Left renal pelvis (tissue), 4 donors: Measurements from ENCODE around the gene LDB2. TPM values are rescaled to one million over a fixed set of nuclear protein-coding genes. Genes with fewer than 3 reads are reported as not detected.
A peak's percentile ranks its signal among the peaks of the same experiment; 100 is the strongest.

Source experiments
- DNase-seq, 4 donors: peaks; one replicate each; pipeline ENCODE4 v3.0.0-alpha.2; 2013; ENCODE audit warnings: low read depth in 4 of 4, low spot score in 3 of 4
- polyA plus RNA-seq, 4 donors: library from polyadenylated mRNA; unstranded; fragments of 120-200 nt; gene quantifications; one replicate each; pipeline ENCODE4 v1.2.1, GENCODE V29; 2013; ENCODE audit not compliant: insufficient read length in 4 of 4

LDB2 gene
- polyA plus RNA-seq, 4 donors = 83.1 to 249 (median 108) TPM

DNA sequence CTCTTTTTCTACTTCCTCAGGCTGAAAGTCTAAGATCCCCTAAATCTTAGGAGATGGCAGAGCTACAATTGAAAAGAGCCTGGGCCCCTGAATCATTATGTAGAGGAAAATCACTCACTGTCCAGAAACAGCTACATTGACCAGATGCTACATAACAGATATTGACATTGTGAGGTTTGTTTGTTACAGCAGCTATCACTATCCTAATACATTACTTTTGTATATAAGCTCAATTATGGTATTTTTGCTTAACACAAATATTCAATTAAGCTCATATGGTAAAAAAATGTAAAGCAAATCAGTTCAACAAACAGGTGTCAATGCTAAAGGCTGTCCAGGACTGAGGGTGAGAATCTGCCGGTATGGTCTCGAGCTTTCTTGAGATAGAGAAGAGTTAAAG lies 89.4 kb downstream of the LDB2 start:
- DNase-seq = no peak

DNA sequence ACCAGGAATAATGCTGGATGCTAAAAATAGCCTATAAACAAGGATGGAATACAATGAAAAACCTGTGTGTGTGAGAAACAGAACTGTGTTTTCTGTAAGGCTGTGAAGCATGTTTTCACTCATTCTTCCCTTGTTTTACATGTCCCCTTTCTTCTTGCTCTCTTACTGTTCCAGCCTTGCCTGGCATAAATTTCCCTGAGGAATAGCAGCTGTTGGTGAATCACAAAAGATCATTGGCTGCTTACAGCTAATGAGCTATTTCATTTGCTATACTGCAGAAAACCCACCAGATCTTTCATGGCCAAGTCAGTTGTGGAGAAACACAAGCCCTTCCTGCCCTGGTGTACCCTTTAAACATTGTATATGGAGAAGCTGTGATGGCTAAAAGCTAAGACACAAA lies 91.1 kb downstream of the LDB2 start:
- peak in 1 of 4 donors; percentile 19 for DNase-seq

DNA sequence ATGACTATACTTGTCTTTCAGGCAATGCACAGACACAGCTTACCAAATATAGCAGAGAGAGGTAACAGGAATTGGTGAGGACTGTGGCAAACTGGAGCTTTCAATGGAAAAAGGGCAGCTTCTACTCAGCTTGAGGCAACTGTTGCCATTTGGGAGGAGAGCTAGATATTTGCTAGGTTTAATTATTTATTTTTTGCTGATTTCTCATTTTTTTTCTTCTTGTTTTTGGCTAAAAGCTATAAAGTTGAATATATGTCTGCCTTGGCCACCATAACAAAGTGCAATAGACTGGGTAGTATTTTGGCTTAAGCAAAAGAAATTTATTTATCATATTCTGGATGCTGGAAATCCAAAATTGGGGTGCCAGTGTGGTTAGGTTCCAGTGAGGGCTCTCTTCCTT lies 93.9 kb downstream of the LDB2 start:
- DNase-seq = no peak

DNA sequence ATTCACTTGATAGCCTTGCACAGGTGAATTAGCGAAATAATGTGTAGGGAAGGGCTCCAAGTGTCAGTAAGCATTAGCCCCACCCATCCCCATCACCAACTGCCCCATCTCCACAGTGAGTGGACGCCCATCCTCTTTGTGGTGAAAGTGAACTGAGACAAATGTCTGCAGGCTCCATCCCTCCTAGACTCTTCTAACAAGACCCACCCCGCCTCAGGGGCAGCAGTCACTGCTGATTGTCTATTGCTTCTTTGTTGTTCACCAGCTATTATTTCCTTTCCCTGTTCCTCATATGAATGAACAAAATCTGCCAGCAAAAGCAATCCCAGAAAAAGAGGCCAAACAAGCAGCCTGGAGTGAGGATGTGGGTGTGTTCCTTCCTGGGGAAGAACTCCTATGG lies 96.4 kb downstream of the LDB2 start:
- DNase-seq = no peak

DNA sequence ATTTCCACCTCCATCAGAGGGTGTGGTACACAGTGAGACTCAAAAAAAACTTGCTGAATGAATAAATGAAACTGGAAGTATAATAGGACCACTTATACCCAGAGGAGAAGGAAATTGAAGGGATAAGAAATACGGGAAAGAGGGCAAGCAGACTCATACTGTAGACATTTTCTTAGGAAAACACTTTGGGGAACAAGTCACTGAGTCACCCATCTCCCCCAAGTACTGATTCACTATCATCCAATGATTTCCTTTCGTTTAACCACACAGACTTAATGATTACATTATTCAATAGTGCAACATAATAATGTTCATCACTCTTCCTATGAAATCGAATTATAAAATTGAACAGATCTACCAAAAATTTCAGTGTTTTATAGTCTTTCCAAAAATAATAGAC lies 97.1 kb downstream of the LDB2 start:
- no peak for DNase-seq

- no peak for DNase-seq
These were observed 103.5 kb downstream of the LDB2 start for GRCh38 chr4:16794816-16795445.

DNA sequence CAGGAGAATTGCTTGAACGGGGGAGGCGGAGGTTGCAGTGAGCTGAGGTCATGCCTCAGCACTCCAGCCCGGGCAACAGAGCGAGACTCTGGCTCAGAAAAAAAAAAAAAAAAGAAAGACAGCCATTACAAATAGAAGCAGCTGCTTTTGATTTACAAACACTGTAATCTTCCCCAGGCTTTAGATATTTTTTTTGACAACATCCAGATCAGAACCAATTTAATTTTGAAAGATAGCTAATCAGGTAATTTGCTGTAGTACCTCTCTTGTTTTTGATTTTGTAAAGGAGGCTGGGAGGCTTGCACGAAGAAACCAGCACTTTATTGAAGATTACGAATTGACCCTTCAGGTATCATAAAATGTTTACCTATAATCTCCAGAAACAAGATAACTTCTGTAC lies 107.0 kb downstream of the LDB2 start:
- DNase-seq = no peak

DNA sequence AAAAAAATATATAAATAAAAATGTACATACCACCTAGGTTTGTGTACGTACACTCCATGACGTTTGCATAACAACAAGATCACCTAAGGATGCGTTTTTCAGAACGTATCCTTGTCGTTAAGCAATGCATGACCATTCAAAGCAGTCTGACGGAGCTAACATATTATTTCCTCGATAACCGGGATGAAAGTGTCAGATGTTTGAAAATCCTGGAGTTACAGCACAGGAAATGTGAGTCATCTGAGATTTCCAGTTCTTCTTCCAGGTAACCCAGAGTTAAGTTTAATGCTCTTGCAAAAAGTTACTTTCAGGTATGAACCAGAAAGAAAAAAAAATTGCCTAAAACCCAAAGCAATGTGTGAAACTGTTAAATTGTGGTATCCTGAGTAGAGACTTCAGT lies 107.9 kb downstream of the LDB2 start:
- DNase-seq = no peak

GRCh38 chr4:16788868-16789267 lies 109.6 kb downstream of the LDB2 start:
- DNase-seq = no peak

- no peak for DNase-seq
These were observed 112.5 kb downstream of the LDB2 start for GRCh38 chr4:16785793-16786527.

DNA sequence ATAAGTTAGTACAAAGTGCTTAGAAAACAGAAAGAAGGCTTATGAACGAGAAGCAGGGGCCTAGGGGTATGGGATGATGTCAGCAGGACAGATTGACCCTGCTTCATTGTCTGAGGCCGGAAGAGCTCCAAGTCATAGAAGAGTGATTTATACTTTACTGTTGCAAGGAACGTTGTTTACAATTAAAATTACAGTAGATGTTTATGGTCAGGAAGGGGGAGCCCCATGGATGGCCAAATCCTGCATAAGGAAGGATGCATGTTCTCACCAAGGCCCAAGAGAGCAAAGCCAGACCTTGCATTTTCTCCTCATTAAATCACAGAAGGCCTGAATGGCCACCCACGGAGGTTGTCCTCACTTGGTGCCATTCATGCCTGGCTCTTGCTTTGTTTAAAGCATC lies 115.3 kb downstream of the LDB2 start:
- no peak for DNase-seq

DNA sequence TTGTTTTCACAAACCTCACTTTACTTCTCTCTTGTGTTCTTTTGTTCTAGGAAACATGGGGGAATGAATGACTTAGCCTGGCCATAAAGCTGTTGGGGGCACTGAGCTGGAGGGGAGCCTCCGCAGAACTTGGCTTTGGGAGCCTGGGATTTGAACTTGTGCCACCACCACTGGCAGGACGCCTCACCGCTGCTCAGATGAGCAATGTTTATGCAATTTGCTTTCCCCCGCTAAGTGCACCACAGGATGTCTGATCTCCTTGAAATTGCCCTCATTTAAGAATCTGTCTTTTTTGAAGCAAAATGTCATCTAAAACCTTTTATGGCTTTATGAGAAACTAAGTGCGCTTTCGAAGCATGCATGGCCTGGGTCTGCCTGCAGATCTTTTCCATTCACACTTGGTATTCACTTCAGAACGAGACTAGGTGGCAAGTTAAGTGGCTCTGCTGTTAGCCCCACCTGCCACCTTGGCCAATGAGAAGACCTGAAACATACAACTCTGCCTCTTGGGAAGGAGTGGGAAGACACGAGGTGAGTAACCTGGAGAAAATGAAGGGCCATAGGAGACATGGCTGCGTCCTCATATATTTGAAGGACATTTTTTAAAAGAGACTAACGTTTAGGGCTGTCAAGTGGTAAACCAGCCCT lies 119.3 kb downstream of the LDB2 start:
- no peak for DNase-seq

- no peak for DNase-seq
These were observed 120.7 kb downstream of the LDB2 start for GRCh38 chr4:16777726-16778125.

DNA sequence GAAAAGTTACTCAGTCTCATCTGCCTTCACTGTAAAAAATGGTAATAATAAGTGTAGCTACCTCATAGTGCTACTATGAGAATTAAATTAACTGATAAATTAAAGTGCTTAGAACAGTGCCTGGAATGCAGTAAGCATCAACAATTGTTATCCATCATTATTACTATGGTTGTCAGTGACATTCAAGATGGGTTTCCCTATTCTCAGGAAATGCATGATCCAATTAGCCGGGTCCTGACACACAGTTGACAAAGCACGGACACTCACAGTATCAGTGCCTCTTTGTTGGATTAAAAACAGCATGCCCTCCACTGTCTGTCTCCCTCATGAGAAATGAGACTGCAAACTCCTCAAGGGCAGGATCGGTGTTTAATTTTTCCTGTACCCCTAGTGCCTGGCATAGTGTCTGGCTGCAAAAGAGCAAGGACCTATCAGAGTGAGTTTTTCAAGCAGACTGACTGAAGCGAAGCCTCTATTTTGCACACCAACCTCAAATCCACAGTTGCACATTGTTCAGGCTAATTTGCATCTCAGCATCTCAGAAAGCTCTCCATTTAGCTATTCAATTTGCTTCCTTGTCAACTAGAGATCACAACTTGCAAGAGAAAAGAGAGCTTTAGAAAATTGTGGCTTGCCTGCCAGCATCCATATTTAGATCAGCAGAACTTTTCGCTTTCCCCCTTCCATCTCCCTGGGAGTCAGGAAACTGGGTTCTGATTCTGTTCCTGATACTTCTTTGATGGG lies 122.9 kb downstream of the LDB2 start:
- no peak for DNase-seq

DNA sequence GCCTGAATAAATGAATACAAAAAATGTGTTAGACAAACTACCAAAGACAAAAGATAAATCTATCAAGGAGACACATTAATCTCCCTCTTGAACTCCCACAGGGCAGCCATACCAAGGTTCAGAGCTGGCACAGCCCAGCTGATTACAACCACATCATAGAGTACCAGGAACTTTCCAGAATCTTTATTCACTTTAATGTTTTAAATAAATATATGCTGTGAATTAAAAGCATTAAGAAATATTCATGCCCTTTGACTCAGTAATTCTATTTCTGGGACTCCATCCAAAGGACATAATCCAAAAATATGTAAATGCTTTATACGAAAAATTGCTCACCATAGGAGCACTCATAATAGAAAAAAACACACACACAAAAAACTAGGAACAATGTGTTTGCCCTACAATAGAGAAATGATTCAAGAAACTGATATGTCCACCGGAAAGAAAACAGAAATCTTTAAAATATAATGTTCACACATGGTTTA lies 126.0 kb downstream of the LDB2 start:
- no peak for DNase-seq

GRCh38 chr4:16770710-16771285 lies 127.6 kb downstream of the LDB2 start:
- DNase-seq = no peak

DNA sequence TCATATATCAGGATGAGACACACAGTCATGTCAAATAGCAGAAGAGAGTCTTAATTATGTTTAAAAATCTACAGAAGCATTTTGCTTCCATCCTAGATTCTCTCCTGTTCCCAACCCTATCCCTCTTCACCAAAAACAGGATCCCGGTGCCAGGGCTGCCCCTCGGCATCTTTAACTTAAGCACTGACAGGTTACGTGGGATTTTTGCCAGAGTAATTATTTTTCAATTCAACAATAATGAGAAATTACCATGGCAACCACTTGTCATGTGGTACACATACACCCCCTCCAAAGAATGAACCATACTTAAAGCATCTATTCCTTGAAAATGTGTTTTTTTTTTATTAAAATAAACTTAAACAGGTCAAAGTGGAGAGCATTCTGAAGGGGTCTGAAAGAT lies 130.6 kb downstream of the LDB2 start:
- no peak for DNase-seq

DNA sequence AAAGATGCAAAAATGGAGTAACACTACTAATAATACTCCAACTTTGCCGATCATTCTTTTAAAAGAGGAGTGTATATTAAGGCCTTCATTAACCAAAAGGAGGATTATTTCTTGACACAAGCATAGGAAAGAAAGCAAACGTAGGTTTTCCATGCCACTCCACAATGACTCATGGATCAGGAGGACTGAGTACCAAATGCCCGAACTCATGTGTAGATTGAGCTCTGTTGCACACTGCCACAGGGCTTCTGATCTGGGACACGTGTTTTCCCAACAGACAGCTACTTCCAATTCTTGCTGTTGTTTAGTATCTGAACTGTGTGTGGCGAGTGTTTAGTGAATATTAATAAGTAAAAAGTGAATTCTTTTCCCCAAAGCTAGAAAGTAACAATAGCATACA lies 131.2 kb downstream of the LDB2 start:
- DNase-seq = no peak

- DNase-seq = no peak
These were observed 132.9 kb downstream of the LDB2 start for GRCh38 chr4:16765546-16765945.

- DNase-seq = no peak
These were observed 133.8 kb downstream of the LDB2 start for GRCh38 chr4:16764622-16765021.
